SU-DHL-6 (cell line): ENCODE measurements around the gene OPRM1.

ENCODE experiments used
- H2AFZ ChIP-seq: fragments of 200-600 bp; sonication (generic); 2 replicates; pipeline ENCODE4 v1.6.1; 2014; ENCODE audit warnings: low read depth, mild to moderate bottlenecking, moderate library complexity, mixed read lengths, antibody characterized with exemption, low read length; ENCODE audit not compliant: severe bottlenecking
- H3F3A ChIP-seq: fragments of 200-600 bp; shearing (Covaris generic); 2 replicates; pipeline ENCODE4 v1.6.0; 2016; ENCODE audit warnings: antibody characterized with exemption, mild to moderate bottlenecking; ENCODE audit not compliant: insufficient read depth
- H3K27ac ChIP-seq: fragments of 200-600 bp; sonication (generic); 2 replicates; pipeline ENCODE4 v1.5.1; 2016; ENCODE audit warnings: low read depth, mild to moderate bottlenecking, low read length, moderate library complexity, mixed read lengths
- H3K27me3 ChIP-seq: fragments of 200-600 bp; sonication (generic), shearing (Covaris generic); 2 replicates; pipeline ENCODE4 v1.6.0; 2014; ENCODE audit warnings: mild to moderate bottlenecking, low read length
- H3K36me3 ChIP-seq: fragments of 200-600 bp; sonication (generic); 2 replicates; pipeline ENCODE4 v1.6.1; 2014; ENCODE audit warnings: mild to moderate bottlenecking, low read length, mixed read lengths
- H3K4me2 ChIP-seq: fragments of 300-600, 200-600 bp; shearing (Covaris generic), sonication (generic); 2 replicates; pipeline ENCODE4 v1.6.0; 2014; ENCODE audit warnings: low read length, low read depth, mild to moderate bottlenecking; ENCODE audit not compliant: poor library complexity, severe bottlenecking
- H3K4me3 ChIP-seq: fragments of 200-600 bp; sonication (generic); 2 replicates; pipeline ENCODE4 v1.5.1; 2014; ENCODE audit warnings: antibody characterized with exemption, low read length, mild to moderate bottlenecking, mixed read lengths; ENCODE audit not compliant: insufficient read depth, poor library complexity, severe bottlenecking
- H3K79me2 ChIP-seq: fragments of 200-600 bp; sonication (generic); 2 replicates; pipeline ENCODE4 v1.6.1; 2014; ENCODE audit warnings: mild to moderate bottlenecking, low read length, moderate library complexity; ENCODE audit not compliant: insufficient read depth
- H3K9ac ChIP-seq: fragments of 200-600 bp; sonication (generic); 2 replicates; pipeline ENCODE4 v1.7.0; 2014; ENCODE audit warnings: mild to moderate bottlenecking, low read length
- H3K9me2 ChIP-seq: fragments of 200-600 bp; sonication (generic); replicated peaks from 2 replicates; pipeline ENCODE4 v1.6.1; 2014; ENCODE audit warnings: low read length; ENCODE audit not compliant: insufficient read depth
- H3K9me3 ChIP-seq: fragments of 200-600 bp; sonication (generic); 2 replicates; pipeline ENCODE4 v1.6.1; 2014; ENCODE audit warnings: low read length, mixed read lengths; ENCODE audit not compliant: insufficient read depth
- H4K20me1 ChIP-seq: fragments of 200-600 bp; sonication (generic); 2 replicates; pipeline ENCODE4 v1.6.1; 2014; ENCODE audit warnings: low read depth, mild to moderate bottlenecking, antibody characterized with exemption, low read length, moderate library complexity, mixed read lengths
- CTCF ChIP-seq: fragments of 200-600 bp; sonication (generic); IDR thresholded peaks from one replicate; pipeline ENCODE4 v1.5.1; 2017; ENCODE audit warnings: antibody characterized with exemption, mild to moderate bottlenecking, low read length, moderate library complexity; ENCODE audit not compliant: insufficient read depth, poor library complexity, severe bottlenecking
- EZH2phosphoT487 ChIP-seq: fragments of 200-600 bp; sonication (generic), shearing (Covaris generic); conservative IDR thresholded peaks from 2 replicates; pipeline ENCODE4 v1.6.1; 2018; ENCODE audit warnings: mild to moderate bottlenecking, antibody characterized with exemption, low read length, moderate library complexity, mixed read lengths

Gene OPRM1

GRCh38 chr6:154277629-154278017 is 238.6 kb downstream of the OPRM1 start:
- Histone ChIP-seq H3K9ac (no peak overlapping the region), H3K27ac (no peak overlapping the region), H3K4me2 (no peak overlapping the region), H3K9me2 (no peaks in the 10 kb centered on the region), H3K79me2 (no peaks in the 10 kb centered on the region), H3K27me3 (no peaks in the 10 kb centered on the region), H2AFZ (no peak overlapping the region), H3K9me3 (no peaks in the 10 kb centered on the region), H3F3A (no peaks in the 10 kb centered on the region), H3K36me3 (no peaks in the 10 kb centered on the region), H3K4me3 (no peak overlapping the region), H4K20me1 (no peaks in the 10 kb centered on the region)
- no peak for TF ChIP-seq CTCF
- no peak for TF ChIP-seq EZH2phosphoT487

DNA sequence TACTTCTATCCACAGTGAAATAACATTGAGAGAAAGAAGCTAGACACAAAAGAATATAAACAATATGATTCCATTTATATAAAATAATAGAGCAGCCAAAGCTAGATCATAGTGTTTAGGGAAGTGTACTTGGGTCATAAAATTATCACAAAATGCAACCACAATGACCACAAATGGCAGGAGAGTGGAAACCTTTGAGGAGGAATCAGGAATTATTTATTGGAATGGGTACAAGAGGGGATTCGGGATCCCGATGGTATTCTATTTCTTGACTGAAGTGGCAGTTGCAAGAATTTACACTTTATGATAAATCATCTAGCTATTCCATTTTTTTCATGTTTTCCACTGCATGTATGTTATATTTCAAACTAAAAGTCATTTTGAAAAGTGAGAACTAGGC is 241.5 kb downstream of the OPRM1 start:
- no peaks in the 10 kb centered on the region for H3K9me3 ChIP-seq
- TF ChIP-seq CTCF = no peak
- TF ChIP-seq EZH2phosphoT487 = no peak

DNA sequence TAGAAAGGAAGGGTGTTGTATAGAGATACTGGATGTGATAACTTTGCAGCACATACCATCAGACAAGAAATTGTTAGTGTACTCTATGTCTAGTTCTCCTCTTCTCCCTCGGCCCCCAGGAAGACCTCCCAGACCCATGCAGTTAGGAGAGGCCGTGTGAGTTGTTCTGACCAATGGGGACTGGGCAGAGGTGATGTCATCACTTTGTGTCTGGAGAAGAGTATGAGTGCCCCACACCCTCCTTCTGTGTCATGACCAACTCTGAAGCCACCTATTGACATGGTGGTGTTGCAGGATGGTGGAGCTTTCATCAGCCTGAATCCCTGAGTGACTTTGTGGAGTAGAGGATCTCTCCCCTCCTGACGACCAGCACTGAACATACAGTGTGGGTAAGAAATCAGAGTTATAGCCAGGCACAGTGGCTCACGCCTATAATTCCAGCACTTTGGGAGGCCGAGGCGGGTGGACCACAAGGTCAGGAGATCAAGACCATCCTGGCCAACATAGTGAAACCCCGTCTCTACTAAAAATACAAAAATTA is 245.3 kb downstream of the OPRM1 start:
- H3K9ac ChIP-seq = no peak overlapping the region
- H3K36me3 ChIP-seq = no peaks in the 10 kb centered on the region
- no peaks in the 10 kb centered on the region for H3K27me3 ChIP-seq
- no peaks in the 10 kb centered on the region for H3K9me3 ChIP-seq
- H4K20me1 ChIP-seq = no peaks in the 10 kb centered on the region
- no peak overlapping the region for H2AFZ ChIP-seq
- no peak overlapping the region for H3K4me3 ChIP-seq
- H3K79me2 ChIP-seq = no peaks in the 10 kb centered on the region
- no peak overlapping the region for H3K27ac ChIP-seq
- H3K4me2 ChIP-seq = no peak overlapping the region
- no peaks in the 10 kb centered on the region for H3F3A ChIP-seq
- TF ChIP-seq CTCF = no peak
- TF ChIP-seq EZH2phosphoT487 = no peak
- H3K9me2 ChIP-seq = no peaks in the 10 kb centered on the region

More for the DNA sequence above, 241.5 kb downstream of the OPRM1 start:
- Histone ChIP-seq H3K4me3 (no peak overlapping the region), H3K9me2 (no peaks in the 10 kb centered on the region), H3K4me2 (no peak overlapping the region), H3F3A (no peaks in the 10 kb centered on the region), H4K20me1 (no peaks in the 10 kb centered on the region), H3K9ac (no peak overlapping the region), H3K36me3 (no peaks in the 10 kb centered on the region), H2AFZ (no peak overlapping the region), H3K79me2 (no peaks in the 10 kb centered on the region), H3K27me3 (no peaks in the 10 kb centered on the region), H3K27ac (no peak overlapping the region)

DNA sequence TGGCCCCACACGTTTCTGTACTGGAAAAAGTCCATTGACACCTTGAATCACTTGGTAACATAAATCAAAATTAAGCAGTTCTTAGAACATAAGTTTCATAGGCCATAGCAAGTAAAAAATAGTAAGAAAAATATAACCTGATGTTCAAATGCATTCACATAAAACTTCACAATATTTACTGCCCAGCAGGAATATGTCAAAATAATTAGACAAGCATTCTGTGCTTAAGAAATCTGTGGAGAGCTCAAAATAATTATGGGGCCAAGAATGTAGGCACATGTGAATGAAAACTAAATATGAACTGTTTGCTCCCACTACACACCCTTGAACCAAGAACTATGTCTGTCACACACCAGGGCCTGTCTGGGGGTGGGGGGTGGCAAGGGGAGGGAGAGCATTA is 246.8 kb downstream of the OPRM1 start:
- Histone ChIP-seq H3K27ac (no peak overlapping the region), H3K4me3 (no peak overlapping the region), H3K79me2 (no peaks in the 10 kb centered on the region), H3F3A (no peaks in the 10 kb centered on the region), H4K20me1 (no peaks in the 10 kb centered on the region), H3K9ac (no peak overlapping the region), H3K36me3 (no peaks in the 10 kb centered on the region), H2AFZ (no peak overlapping the region), H3K9me2 (no peaks in the 10 kb centered on the region), H3K9me3 (no peaks in the 10 kb centered on the region), H3K27me3 (no peaks in the 10 kb centered on the region), H3K4me2 (no peak overlapping the region)
- TF ChIP-seq CTCF (no peak), EZH2phosphoT487 (no peak)
